Stimulated activated CD4-positive, alpha-beta T cell treated with anti-CD3 and anti-CD28 coated beads, Interleukin-2, amount 100 ng/mL, for 48 hours (primary cell): ENCODE data around the gene RALB.
"Not testable (repeated sequence)": the region's sequence is repeated elsewhere in the genome, so short reads cannot be mapped to it uniquely, and the experiment has no call there.

ENCODE experiments used
- DNase-seq, 2 donors: peaks; one replicate each; pipeline ENCODE4 v3.0.0-alpha.2; 2020

The RALB gene

GRCh38 chr2:120298173-120298835, 45.7 kb downstream of the RALB start:
- no peak for DNase-seq

DNA sequence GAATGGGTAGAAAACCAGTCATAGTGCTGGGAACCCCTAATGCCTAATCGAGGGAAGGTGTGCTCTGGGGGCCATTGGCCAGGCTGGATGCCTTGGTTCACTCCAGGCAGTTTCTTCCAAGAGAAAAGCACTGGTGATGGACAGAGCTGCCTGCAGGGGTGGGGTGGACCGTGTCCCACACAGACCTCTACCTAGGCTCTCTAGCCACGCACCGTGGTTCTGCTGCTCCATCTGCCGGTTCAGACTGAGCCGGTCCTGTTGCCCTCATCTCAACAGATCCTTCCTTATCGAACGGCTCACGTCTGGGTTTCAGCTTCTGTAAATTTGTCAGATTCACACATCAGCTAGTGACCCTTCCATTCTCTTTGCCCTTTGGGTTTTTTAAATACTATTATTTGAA, 46.4 kb downstream of the RALB start:
- DNase-seq, result no peak

DNA sequence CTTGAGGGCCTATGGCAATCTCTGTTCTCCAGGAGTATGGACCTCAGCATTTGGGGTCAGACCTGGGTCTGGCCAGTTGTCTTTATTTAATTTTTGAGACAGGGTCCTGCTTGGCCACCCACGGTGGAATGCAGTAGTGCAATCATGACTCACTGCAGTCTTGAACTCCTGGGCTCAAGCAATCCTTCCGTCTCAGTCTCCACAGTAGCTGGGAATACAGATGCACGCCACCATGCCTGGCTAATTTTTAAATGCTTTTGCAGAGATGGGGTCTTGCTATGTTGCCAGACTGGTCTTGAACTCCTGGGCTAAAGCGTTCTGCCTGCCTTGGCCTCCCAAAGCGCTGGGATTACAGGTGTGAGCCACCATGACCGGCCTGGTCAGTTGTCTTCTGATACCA, 46.9 kb downstream of the RALB start:
- DNase-seq, result no peak

- no peak for DNase-seq
These were observed 47.7 kb downstream of the RALB start for GRCh38 chr2:120300385-120300784.

DNA sequence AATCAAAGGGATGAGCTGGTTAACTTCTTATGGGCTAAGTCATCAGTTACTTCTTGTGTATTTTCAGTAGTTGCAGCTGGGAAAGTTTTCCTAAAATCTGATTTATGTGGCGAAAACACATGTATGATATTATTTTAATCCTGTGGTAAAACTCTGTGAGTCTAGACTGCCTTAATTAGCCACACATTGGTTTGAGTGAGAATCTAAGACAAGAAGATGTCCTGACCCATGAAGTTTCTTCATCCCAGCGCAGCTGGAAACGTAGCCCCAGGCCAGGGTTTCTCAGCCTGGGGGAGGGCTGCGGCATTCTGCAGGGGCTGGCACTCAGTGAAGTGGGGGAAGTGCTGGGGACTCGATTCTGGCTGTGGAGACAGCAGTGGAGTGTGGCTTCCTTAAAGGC, 48.6 kb downstream of the RALB start:
- DNase-seq, result no peak

DNA sequence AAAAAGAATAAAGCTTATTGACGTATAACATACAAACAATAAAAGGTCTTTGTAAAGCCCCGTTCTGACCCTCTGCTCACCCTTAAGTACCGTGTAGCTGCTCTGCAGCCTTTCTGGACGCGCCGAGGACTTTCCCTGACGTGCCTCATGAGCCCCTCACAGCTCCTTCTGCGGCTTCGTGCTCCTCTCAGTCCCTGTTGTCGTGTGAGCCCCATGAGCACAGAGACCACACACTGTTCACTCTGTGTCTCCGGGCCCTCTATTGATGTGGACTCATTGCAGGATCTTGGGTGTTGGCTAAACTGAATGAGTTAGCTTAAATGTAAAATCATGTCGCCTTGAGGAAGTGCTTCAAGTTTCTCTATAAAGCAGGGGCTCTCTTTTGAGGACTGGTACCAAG, 49.6 kb downstream of the RALB start:
- DNase-seq, result no peak

GRCh38 chr2:120303177-120303576, 50.5 kb downstream of the RALB start:
- no peak for DNase-seq

- no peak for DNase-seq
These were observed 52.6 kb downstream of the RALB start for GRCh38 chr2:120305296-120305695.

DNA sequence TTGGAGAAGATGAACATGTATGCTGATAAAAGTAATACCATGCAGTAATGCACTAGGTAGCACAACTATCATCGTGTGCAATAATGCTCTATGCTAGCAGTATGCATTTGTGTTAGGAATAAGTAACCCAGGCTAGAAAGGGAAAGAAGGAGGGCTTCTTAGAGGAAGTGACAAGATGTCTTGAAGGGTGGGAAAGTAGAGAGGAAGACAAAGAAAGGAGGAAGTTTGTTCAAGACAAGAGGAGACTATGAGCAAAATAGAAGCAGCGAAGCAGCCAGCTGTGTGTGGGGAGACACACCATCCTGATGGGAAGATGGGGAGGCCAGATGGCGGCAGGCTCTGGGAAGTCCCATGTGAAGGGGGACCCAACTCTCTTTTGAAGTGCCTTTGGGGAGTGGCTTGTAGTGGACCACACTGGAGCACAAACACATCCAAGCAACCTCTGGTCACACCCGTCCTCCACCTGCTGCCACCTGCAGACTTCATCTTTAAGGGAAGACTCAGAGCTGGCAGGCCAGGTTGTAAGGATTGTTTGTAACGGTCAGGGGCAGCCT, 53.4 kb downstream of the RALB start:
- DNase-seq, result no peak

GRCh38 chr2:120307482-120307881, 54.8 kb downstream of the RALB start:
- no peak for DNase-seq

DNA sequence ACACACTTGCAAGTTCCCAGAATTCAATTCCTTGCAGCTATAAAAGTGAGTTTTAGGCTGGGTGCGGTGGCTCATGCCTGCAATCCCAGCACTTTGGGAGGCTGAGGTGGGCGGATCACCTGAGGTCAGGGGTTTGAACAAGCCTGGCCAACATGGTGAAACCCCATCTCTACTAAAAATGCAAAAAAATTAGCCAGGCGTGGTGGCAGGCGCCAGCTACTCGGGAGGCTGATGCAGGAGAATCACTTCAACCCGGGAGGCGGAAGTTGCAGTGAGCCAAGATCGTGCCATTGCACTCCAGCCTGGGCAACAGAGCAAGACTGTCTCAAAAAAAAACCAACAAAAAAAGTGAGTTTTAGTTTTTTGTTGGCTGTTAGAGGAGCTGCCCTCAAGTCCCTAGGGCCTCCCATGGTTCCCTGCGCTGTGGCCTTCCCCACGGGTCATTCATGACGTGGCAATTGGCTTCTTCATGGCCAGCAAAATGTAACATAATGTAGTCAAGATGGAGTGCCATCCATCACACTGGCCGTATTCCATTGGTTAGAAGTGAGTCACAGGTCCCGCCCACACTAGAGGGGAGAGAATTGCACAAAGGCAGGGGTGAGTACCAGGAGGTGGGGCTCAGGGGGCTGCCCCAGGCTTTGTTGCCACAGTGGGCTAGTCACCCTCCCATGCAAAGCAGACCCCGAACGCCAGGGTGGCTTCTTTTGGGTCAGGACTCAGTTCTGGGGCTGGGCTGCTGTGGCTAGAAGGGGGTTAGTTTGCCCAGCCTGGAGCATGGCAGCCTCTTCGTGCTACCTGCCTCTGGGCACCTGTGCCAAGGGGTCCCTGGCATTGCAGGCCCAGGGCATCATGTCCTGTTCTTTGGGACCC, 55.6 kb downstream of the RALB start:
- DNase-seq, result no peak

- no peak for DNase-seq
These were observed 57.5 kb downstream of the RALB start for GRCh38 chr2:120310136-120310535.

DNA sequence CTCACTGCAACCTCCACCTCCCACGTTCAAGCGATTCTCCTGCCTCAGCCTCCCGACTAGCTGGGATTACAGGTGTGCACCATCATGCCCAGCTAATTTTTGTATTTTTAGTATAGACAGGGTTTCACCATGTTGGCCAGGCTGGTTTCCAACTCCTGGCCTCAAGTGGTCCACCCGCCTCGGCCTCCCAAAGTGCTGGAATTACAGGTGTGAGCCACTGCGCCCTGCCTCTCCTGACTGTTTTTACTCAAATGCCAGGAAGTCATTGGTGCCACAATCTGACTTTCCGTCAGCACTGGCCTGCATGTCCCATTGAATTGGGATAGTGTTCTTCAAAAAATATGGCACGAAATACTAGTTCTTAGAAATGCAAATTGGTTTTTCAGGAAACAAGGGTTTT, 58.2 kb downstream of the RALB start:
- not testable (repeated sequence) for DNase-seq

DNA sequence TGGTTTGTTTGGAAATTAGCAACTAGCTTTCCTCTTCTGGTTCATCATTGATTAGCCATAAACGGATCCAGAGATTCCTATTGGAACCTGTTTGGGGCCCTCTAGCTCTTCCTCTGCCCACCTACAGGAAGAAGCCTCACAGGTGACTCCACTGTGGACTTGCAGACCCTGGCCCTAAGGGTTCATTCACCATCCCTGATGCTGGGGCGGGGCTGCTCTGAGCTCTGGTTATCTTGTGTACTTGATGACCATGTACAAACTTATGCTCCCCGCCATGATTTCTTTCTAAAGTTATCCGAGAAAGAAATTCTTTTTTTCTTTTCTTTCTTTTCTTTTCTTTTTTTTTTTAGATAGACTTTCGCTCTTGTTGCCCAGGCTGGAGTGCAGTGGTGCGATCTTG, 59.4 kb downstream of the RALB start:
- DNase-seq, result no peak

DNA sequence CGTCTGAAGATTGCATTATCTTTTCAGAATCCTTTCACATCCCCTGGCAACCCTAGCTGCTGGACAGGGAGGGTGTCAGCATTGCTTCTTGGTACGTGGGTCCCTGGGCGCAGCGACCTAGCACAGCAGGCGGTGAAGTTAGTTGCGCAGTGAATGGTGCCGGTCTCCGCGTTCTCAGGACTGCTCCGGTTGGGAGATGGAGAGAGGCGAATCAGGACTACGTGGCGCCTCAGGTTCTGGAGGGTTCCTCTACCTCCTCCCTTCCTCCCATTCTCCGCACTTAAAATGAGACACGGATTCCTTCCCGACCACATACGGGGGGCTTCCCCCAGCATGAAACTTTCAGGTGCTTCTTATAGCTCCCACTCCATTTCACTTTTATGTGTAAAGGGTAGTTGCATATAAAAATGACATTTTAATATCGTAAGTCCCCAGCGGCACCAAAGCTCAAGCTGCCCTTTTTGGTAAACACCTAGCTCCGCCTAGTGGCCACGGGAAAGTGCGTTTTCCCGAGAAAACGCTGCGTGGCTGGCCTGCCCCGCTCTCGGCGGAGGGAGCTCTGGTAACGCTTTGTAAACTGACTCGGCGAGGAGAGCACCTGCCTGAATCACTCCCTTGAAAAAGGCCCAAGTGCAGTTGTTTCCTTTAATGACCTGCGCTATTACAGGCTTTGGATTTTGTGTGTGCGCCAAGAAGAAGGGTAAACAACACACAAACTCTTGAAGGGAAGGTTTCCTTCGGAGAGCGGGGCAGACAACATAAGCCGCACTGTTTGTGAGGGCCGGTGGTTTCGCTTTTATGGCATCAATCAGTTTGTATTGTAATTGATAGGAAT, 60.4 kb downstream of the RALB start:
- DNase-seq, result peak; percentile 76 to 77

DNA sequence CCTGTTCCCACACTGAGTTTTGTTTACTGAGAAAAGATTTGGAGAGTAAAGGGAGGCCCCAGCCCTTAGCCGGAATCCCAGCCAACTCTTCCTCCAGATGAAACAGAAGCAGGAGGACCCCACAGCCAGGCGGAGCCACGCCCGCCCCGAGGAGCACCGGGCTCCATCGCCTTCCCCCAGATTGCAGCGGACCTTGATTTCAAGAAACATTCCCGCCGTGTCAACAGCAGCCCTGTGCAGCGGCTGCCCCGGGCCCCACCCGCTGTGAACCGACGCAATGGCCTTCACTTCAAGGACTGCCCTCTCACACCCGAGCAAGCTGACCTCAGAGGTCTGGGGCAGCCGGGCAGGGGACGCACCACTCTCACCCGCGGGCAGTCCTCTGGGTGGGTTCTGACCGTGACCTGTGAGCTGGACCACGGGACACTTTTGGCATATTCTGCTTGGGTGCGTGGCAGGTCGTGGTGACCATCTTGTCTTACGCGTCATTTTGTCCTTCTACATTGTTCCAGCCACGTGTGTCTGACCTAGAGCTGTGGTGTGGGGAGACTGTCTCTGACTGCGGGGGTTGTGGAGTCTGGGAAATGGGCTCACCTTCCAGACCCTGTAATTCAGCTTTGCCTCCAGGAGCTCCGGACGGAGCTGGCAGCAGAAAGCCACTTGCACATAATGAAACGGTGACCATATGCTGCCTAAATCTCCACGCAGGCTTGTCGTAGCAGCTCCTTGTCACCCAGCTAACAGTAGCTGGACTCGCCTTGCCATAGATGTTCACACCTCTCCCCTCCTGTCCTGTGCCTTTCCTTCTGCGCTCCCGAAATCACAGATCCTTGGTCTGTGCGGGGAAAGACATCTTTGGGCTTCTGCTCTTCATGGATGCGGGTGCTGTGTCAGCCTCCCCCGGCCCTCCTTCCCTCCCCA, 61.3 kb downstream of the RALB start:
- DNase-seq, result no peak

GRCh38 chr2:120314690-120315366, 62.2 kb downstream of the RALB start:
- DNase-seq, result no peak

- no peak for DNase-seq
These were observed 62.8 kb downstream of the RALB start for GRCh38 chr2:120315367-120316033.

GRCh38 chr2:120316071-120316470, 63.4 kb downstream of the RALB start:
- DNase-seq, result no peak

DNA sequence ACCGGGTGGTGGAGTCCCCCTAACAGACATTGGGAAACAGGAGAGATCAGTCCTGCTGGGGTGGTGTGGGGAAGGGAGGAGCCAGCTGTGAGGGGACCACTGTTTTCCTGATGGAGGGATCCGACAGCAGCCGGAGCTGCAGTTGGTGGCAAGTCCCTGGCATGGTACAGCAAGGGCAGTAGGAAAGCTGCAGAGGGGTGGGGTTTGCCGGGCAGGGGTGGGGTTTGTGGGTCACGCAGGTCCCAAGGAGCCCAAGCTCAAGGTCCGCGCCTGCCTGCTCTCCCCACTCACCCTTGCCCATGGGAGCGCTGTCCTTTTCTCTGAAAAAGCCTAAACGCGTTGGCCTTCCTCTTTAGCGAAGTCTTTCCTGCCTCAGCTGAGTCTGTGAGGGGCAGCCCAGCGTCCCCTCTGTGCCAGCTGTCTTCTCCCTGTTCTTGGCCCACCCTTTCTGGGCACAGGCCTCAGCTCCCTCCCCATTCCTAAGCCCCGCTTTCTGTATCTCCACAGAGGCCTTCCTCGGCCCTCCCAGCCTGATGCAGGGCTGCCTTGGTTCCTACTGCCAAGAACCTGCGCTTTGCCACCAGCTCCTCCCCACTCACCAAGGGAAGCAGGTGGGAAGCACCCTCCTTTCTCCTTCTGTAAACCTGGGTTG, 64.0 kb downstream of the RALB start:
- DNase-seq, result no peak

GRCh38 chr2:120317180-120317533, 64.5 kb downstream of the RALB start:
- DNase-seq, result no peak
